Measurements from ENCODE around the gene RYR3.

RYR3 gene

GRCh38 chr15:33317896-33318295, 7.1 kb downstream of the RYR3 start:
- no peak for DNase-seq (ENCODE audit: low read depth in 3 of 3, low spot score in 1 of 3)

GRCh38 chr15:33320017-33320416, 9.2 kb downstream of the RYR3 start:
- DNase-seq (ENCODE audit: low read depth in 3 of 3, low spot score in 1 of 3), result no peak

DNA sequence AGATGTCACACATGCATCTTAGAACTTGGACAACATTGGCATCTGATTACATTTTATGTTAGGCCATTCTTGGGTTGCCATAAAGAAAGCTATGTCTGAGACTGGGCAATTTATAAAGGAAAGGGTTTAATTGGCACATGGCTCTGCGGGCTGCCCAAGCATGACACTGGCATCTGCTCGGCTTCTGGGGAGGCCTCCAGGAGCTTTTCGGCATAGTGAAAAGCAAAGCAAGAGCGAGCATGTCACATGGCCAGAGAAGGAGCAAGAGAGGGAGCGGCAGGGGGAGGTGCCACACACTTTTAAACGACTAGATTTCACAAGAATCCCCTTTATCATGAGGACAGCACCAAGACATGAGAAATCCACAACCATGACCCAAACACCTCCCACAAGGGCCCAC, 11.3 kb downstream of the RYR3 start:
- no peak for DNase-seq (ENCODE audit: low read depth in 3 of 3, low spot score in 1 of 3)

GRCh38 chr15:33324609-33325008, 13.8 kb downstream of the RYR3 start:
- no peak for DNase-seq (ENCODE audit: low read depth in 3 of 3, low spot score in 1 of 3)

DNA sequence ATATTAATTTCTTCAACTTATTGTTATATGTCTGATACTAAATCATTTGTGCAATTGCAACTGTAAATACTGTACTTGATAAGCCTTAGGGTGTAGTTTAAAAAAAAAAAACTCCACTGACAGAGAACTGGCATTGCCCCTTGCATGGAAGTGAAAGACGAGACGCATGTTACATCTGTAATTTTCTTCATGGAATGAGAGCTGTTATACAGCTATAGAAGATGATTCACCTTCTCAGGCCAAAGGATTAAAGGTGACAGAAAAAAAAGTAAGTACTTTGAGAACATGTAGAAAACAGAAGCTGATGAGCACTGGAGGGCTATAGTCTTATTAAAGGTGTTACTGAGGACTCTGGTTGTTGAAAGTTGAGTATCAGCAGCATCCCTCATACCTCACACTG, 16.1 kb downstream of the RYR3 start:
- DNase-seq (ENCODE audit: low read depth in 3 of 3, low spot score in 1 of 3), result no peak

DNA sequence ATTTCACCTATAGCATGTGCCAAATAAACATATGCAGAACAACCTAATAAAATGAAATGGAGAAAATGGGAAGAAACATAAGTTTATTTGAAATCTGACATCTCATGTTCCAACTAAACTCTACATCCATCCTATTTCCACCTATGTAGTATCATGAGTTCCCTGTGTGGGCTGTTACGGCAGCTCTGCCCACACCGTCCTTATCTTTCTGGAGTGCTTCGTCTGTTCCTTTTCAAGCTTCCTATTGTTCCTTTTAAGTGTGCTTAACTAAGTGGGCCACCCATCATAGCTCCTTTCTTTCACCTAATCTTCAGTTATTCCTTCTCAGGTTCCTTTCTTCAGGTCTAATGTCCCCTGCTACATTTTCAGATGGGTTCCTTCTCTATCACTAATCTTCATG, 17.3 kb downstream of the RYR3 start:
- no peak for DNase-seq (ENCODE audit: low read depth in 3 of 3, low spot score in 1 of 3)

GRCh38 chr15:33329457-33329856, 18.7 kb downstream of the RYR3 start:
- no peak for DNase-seq (ENCODE audit: low read depth in 3 of 3, low spot score in 1 of 3)

DNA sequence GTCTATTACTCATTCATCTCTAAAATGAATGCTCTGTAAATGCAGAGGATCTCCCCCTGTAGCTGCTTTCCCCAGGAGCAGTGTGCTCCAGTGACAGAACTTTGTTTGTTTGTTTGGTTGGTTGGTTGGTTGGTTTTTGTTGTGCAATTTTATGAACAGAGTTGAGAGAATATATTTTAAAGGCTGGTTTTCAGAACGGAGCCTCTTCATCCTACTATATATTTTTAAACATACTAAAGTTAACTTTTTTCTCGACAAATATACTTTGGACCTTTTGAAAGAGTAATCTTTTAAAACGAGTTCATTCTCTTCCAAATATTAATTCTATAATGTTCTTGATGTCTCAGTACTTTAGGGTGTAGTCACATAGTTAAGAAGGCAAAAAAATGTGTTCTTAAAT, 20.2 kb downstream of the RYR3 start:
- no peak for DNase-seq (ENCODE audit: low read depth in 3 of 3, low spot score in 1 of 3)

- DNase-seq (ENCODE audit: low read depth in 3 of 3, low spot score in 1 of 3), result no peak
Observed at GRCh38 chr15:33341953-33342352, 31.2 kb downstream of the RYR3 start.

DNA sequence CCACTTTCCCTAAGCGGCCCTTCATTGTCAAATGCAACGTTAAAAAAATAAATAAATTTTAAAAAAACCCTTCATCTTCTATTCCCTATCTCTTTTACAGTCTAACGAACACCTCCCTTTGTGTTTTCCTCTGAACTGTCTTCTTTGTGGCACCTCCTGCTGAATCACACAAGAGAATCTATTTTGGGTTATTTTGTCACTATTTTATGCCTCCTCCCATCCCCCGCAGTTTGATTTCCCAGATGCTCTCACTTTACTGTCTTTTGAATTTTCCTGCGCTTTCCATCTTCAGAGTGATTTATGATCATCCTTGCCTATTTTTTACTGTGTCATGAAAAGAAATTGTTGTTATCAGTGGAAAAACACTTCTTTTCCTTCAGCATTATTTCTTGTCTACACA, 32.5 kb downstream of the RYR3 start:
- no peak for DNase-seq (ENCODE audit: low read depth in 3 of 3, low spot score in 1 of 3)

GRCh38 chr15:33344111-33344510, 33.3 kb downstream of the RYR3 start:
- no peak for DNase-seq (ENCODE audit: low read depth in 3 of 3, low spot score in 1 of 3)

- DNase-seq (ENCODE audit: low read depth in 3 of 3, low spot score in 1 of 3), result no peak
Observed at GRCh38 chr15:33344530-33344929, 33.8 kb downstream of the RYR3 start.

- no peak for DNase-seq (ENCODE audit: low read depth in 3 of 3, low spot score in 1 of 3)
Observed at GRCh38 chr15:33354411-33354810, 43.6 kb downstream of the RYR3 start.

GRCh38 chr15:33357845-33358244, 47.1 kb downstream of the RYR3 start:
- no peak for DNase-seq (ENCODE audit: low read depth in 3 of 3, low spot score in 1 of 3)

DNA sequence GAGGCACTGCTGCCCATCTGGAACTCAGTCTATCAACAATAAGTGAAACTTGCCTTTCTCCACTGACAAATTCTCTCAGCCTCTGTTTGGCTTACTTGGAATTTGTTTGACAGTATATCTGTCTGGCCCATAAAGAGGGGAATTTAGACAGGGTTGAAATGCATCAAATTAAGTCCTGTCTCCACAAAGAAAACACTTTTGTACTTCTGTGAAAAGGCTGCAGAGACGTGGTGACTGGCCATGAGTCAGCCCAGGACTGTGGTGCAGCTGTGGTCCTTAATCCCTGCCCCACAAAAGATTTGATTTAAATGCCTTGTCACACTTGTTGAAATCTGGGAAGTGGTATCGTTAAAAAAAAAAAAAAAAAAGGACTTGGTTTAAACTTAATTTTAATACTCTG, 47.5 kb downstream of the RYR3 start:
- DNase-seq (ENCODE audit: low read depth in 3 of 3, low spot score in 1 of 3), result no peak

DNA sequence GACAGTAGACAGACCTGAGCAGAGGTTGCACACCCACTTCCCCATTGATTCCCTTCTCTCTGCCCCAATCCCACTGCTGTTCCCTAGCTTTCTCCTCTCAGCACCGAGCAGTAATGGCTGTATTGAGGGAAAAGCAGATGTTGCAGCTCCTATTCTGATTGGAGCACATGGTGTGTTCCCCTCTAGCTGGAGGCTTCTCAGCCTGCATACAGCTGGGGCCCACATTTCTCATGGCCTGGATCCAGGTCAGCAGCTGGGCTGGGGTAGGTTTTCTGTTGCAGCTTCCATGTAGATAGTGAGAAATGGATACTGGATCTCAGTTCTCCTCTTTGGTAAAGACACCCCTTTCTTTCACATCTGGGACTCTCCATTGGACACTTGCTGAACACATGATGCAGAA, 50.1 kb downstream of the RYR3 start:
- no peak for DNase-seq (ENCODE audit: low read depth in 3 of 3, low spot score in 1 of 3)

GRCh38 chr15:33369941-33370622, 59.3 kb downstream of the RYR3 start:
- no peak for DNase-seq (ENCODE audit: low read depth in 3 of 3, low spot score in 1 of 3)

GRCh38 chr15:33370623-33371020, 59.9 kb downstream of the RYR3 start:
- DNase-seq (ENCODE audit: low read depth in 3 of 3, low spot score in 1 of 3), result no peak

- no peak for DNase-seq (ENCODE audit: low read depth in 3 of 3, low spot score in 1 of 3)
Observed at GRCh38 chr15:33371159-33371558, 60.4 kb downstream of the RYR3 start.

- DNase-seq (ENCODE audit: low read depth in 3 of 3, low spot score in 1 of 3), result no peak
Observed at GRCh38 chr15:33374226-33374914, 63.6 kb downstream of the RYR3 start.

DNA sequence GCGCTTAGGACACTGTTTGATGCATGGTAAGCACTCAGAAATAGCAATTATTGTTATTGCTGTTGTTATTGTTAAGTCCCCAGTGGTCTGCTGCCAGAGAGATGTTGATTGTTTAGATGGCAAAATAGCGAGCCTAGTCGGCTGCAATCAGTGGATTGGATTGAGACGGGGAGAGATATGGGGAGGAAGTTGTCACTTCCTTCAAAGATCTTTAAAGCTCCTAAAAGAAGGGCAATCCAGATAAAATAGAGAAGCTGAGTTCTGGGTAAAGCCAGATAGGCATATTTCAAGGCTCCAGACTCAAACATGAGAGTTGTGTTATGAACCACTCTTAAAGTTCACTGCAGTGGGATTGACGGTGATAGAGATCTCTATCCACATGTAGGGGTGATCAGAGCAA, 64.5 kb downstream of the RYR3 start:
- no peak for DNase-seq (ENCODE audit: low read depth in 3 of 3, low spot score in 1 of 3)

DNA sequence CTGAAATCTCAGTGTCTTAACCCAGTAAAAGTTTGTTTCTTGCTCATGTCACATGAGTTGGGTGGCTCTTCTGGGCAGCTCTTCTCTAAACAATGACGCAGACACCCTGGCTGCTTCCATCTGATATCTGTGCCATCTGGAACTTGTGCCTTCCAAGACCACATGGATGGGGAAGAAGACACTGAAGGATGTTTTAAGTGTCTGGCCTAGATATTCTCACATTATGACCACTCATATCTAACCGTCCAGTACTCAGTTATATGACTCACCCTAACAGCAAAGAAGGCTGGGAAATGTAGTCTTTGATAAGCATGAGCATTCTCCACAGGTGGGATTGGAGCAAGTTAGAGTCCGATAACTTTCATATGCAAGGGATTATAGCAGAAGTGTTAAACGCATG, 66.4 kb downstream of the RYR3 start:
- no peak for DNase-seq (ENCODE audit: low read depth in 3 of 3, low spot score in 1 of 3)

GRCh38 chr15:33378866-33379480, 68.2 kb downstream of the RYR3 start:
- no peak for DNase-seq (ENCODE audit: low read depth in 3 of 3, low spot score in 1 of 3)

All from stimulated activated CD4-positive, alpha-beta T cell treated with anti-CD3 and anti-CD28 coated beads, TNF-alpha, amount 100 ng/mL, for 1 hour (primary cell).